ENCODE results near the gene MGAM2.

DNA sequence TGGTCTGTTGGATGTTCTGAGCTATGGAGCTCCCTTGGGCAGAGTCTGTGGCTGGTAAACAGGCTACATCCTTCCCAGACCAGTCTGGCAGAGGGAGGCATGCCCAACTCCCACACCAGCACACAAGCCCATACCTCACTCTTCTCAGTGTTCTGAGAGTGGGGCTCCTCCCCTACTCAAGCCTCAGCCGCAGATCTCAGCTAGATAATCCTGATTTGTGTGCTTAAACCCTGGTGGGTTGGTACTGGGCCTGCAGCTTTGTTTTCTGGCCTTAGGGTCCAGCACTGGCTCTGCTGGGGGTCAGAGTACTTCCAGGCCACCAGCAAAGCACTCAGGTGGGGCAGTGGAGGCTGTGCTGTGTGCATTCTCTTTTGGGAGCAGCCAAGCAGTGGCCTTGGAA is 70.4 kb downstream of the MGAM2 start:
- no peak for TF ChIP-seq TAF1 (conservative IDR thresholded peaks at IDR 0.05)
- no peak for TF ChIP-seq CTCF (IDR thresholded peaks at IDR 0.05; ENCODE audit: low read depth, low read length, missing input control)

All from liver (tissue), 3 donors.